GM23338 (cell line): ENCODE measurements around the gene FOXL1. TPM values are rescaled to one million over a fixed set of nuclear protein-coding genes. Genes with fewer than 3 reads are reported as not detected.

Experiments
- ATAC-seq: fragments of 200-7000 bp; cut with Tn5 transposase; 3 replicates; pipeline ENCODE4 v1.9.1; 2020
- DNase-seq: peaks from one replicate; pipeline ENCODE4 v3.0.0-alpha.2; 2015; ENCODE audit warnings: low spot score
- H2AFZ ChIP-seq: fragments of 200-600 bp; sonication (generic); 2 replicates; pipeline ENCODE4 v1.8.0; 2016; ENCODE audit warnings: antibody characterized with exemption, mild to moderate bottlenecking, moderate library complexity
- H3F3A ChIP-seq: fragments of 200-600 bp; sonication (generic); replicated peaks from 2 replicates; pipeline ENCODE4 v1.8.0; 2017; ENCODE audit warnings: antibody characterized with exemption, mixed run types, low read depth
- H3K27ac ChIP-seq: fragments of 200-600 bp; sonication (generic); 2 replicates; pipeline ENCODE4 v1.6.1; 2016; ENCODE audit warnings: low read depth
- H3K27me3 ChIP-seq: fragments of 200-600 bp; sonication (generic); 2 replicates; pipeline ENCODE4 v1.8.0; 2016; ENCODE audit warnings: mild to moderate bottlenecking, mixed run types, moderate library complexity; ENCODE audit not compliant: insufficient read depth
- H3K36me3 ChIP-seq: fragments of 200-600 bp; sonication (generic); 2 replicates; pipeline ENCODE4 v1.8.0; 2016; ENCODE audit warnings: mild to moderate bottlenecking; ENCODE audit not compliant: insufficient read depth
- H3K4me1 ChIP-seq: fragments of 200-600 bp; sonication (generic); 2 replicates; pipeline ENCODE4 v1.8.0; 2016; ENCODE audit warnings: mild to moderate bottlenecking, moderate library complexity; ENCODE audit not compliant: insufficient read depth
- H3K4me2 ChIP-seq: fragments of 200-600 bp; sonication (generic); 2 replicates; pipeline ENCODE4 v1.7.1; 2017; ENCODE audit warnings: mixed run types
- H3K4me3 ChIP-seq: fragments of 200-600 bp; sonication (generic); 2 replicates; pipeline ENCODE4 v1.6.1; 2016; ENCODE audit warnings: mixed run types
- H3K79me2 ChIP-seq: fragments of 200-600 bp; sonication (generic); replicated peaks from 2 replicates; pipeline ENCODE4 v1.8.0; 2017; ENCODE audit warnings: mild to moderate bottlenecking; ENCODE audit not compliant: insufficient read depth
- H3K9me2 ChIP-seq: fragments of 200-600 bp; sonication (generic); 2 replicates; pipeline ENCODE4 v1.8.0; 2017; ENCODE audit not compliant: insufficient read depth
- H4K20me1 ChIP-seq: fragments of 200-600 bp; sonication (generic); replicated peaks from 2 replicates; pipeline ENCODE4 v1.8.0; 2017; ENCODE audit warnings: mild to moderate bottlenecking; ENCODE audit not compliant: insufficient read depth
- H3K27ac Mint-ChIP-seq: 2 replicates; pipeline ENCODE4 v1.8.0; 2020; ENCODE audit warnings: inconsistent platforms, mild to moderate bottlenecking, moderate library complexity, mixed read lengths
- H3K27me3 Mint-ChIP-seq: 3 replicates; pipeline ENCODE4 v1.8.0; 2022; ENCODE audit warnings: low read depth, mild to moderate bottlenecking, moderate library complexity, mixed read lengths, inconsistent platforms; ENCODE audit not compliant: insufficient read depth, poor library complexity
- H3K36me3 Mint-ChIP-seq: 3 replicates; pipeline ENCODE4 v1.8.0; 2021; ENCODE audit warnings: low read depth, mild to moderate bottlenecking, inconsistent platforms, moderate library complexity, mixed read lengths
- H3K4me1 Mint-ChIP-seq: 3 replicates; pipeline ENCODE4 v1.8.0; 2020; ENCODE audit warnings: mild to moderate bottlenecking, inconsistent platforms, mixed read lengths
- H3K4me3 Mint-ChIP-seq: 3 replicates; pipeline ENCODE4 v1.8.0; 2021; ENCODE audit warnings: moderate library complexity, mild to moderate bottlenecking, inconsistent platforms, mixed read lengths
- H3K9me3 Mint-ChIP-seq: 3 replicates; pipeline ENCODE4 v1.8.0; 2020; ENCODE audit warnings: moderate library complexity, mild to moderate bottlenecking, inconsistent platforms, mixed read lengths
- CREB1 ChIP-seq: fragments of 250-450 bp; sonication (Bioruptor Pico); IDR thresholded peaks from 2 replicates; pipeline ENCODE4 v1.5.0; 2020; ENCODE audit warnings: low read depth, mild to moderate bottlenecking, moderate library complexity
- ETS1 ChIP-seq: IDR thresholded peaks from 2 replicates; pipeline ENCODE4 v1.6.1; 2016; ENCODE audit warnings: antibody characterized with exemption
- EZH2 ChIP-seq: fragments of 200-600 bp; sonication (generic); IDR thresholded peaks from one replicate; pipeline ENCODE4 v1.8.0; 2017; ENCODE audit warnings: antibody characterized with exemption, mild to moderate bottlenecking, low read depth; ENCODE audit not compliant: unreplicated experiment
- EZH2phosphoT487 ChIP-seq: fragments of 200-600 bp; sonication (generic); IDR thresholded peaks from one replicate; pipeline ENCODE4 v1.8.1; 2018; ENCODE audit warnings: antibody characterized with exemption; ENCODE audit not compliant: unreplicated experiment
- JUNB ChIP-seq: IDR thresholded peaks from one replicate; pipeline ENCODE4 v1.6.1; 2016; ENCODE audit warnings: antibody characterized with exemption; ENCODE audit not compliant: unreplicated experiment
- NANOG ChIP-seq: IDR thresholded peaks from 2 replicates; pipeline ENCODE4 v1.6.1; 2016; ENCODE audit warnings: antibody characterized with exemption, borderline replicate concordance
- POLR2AphosphoS5 ChIP-seq: IDR thresholded peaks from 2 replicates; pipeline ENCODE4 v1.6.1; 2016; ENCODE audit warnings: antibody characterized with exemption, low read depth
- STAT1 ChIP-seq: IDR thresholded peaks from one replicate; pipeline ENCODE4 v1.6.1; 2016; ENCODE audit warnings: antibody characterized with exemption; ENCODE audit not compliant: unreplicated experiment
- ZNF114 ChIP-seq: fragments of 250-450 bp; sonication (Bioruptor Pico); IDR thresholded peaks from 2 replicates; pipeline ENCODE4 v1.5.0; 2020; ENCODE audit warnings: mild to moderate bottlenecking, moderate library complexity
- ZNF331 ChIP-seq: fragments of 250-450 bp; sonication (Bioruptor Pico); IDR thresholded peaks from 2 replicates; pipeline ENCODE4 v1.5.0; 2020; ENCODE audit warnings: low read depth, mild to moderate bottlenecking, moderate library complexity
- ZNF462 ChIP-seq: fragments of 250-450 bp; sonication (Bioruptor Pico); IDR thresholded peaks from 2 replicates; pipeline ENCODE4 v1.5.0; 2020; ENCODE audit warnings: mild to moderate bottlenecking, moderate library complexity
- polyA plus RNA-seq: library from polyadenylated mRNA; unstranded; fragments of >200 nt; fragmentation: Nextera tagmentation; extraction: Ambion mirVana; gene quantifications from 2 replicates; pipeline ENCODE4 v1.2.1, GENCODE V29; 2016
- total RNA-seq: library from RNA; depleted of rRNA; stranded (reverse); fragments of >200 nt; shearing (Covaris generic); gene quantifications from 2 replicates; pipeline ENCODE4 v1.2.3, GENCODE V29; 2014
- TF ChIP-seq, protein P1 (sequence below): IDR thresholded peaks from one replicate; pipeline ENCODE4 v1.6.1; 2018; ENCODE audit warnings: antibody characterized with exemption; ENCODE audit not compliant: unreplicated experiment

Gene FOXL1
- total and polyA plus RNA-seq, 2 experiments from 2014 or later, result 0.31 TPM; not detected in 1

GRCh38 chr16:86611941-86612340 lies 33.6 kb downstream of the FOXL1 start:
- H3K36me3 ChIP-seq, result no peaks in the 10 kb centered on the region
- H3F3A ChIP-seq, result no peaks in the 10 kb centered on the region
- Mint-ChIP-seq H3K4me3 (no peak overlapping the region), H3K9me3 (no peaks in the 10 kb centered on the region), H3K27ac (no peak overlapping the region), H3K27me3 (peaks cover 6% of the 10 kb centered on the region), H3K4me1 (peaks cover 18% of the 10 kb centered on the region), H3K36me3 (no peaks in the 10 kb centered on the region)
- H3K79me2 ChIP-seq, result no peaks in the 10 kb centered on the region
- no peak overlapping the region for H3K4me3 ChIP-seq
- no peaks in the 10 kb centered on the region for H3K9me2 ChIP-seq
- H3K4me1 ChIP-seq, result 0 out of 2 replicates have a peak, but pooled peaks cover 6% of the 10 kb centered on the region
- DNase-seq (no peak), ATAC-seq (no peak)
- H3K27ac ChIP-seq, result no peak overlapping the region
- no peak overlapping the region for H2AFZ ChIP-seq
- TF ChIP-seq STAT1, result no peak
- no peaks in the 10 kb centered on the region for H4K20me1 ChIP-seq
- no peaks in the 10 kb centered on the region for H3K27me3 ChIP-seq
- no peak overlapping the region for H3K4me2 ChIP-seq

GRCh38 chr16:86614699-86615098 lies 36.4 kb downstream of the FOXL1 start:
- Histone ChIP-seq H3K79me2 (no peaks in the 10 kb centered on the region), H3K9me2 (no peaks in the 10 kb centered on the region), H3K27ac (no peak overlapping the region), H3K4me3 (no peak overlapping the region), H3K4me2 (no peak overlapping the region), H4K20me1 (no peaks in the 10 kb centered on the region), H3K36me3 (no peaks in the 10 kb centered on the region), H2AFZ (peak overlapping the region; percentile 92), H3F3A (no peaks in the 10 kb centered on the region), H3K4me1 (peaks cover 6% of the 10 kb centered on the region; the same call in 1 of the 2 replicates), H3K27me3 (no peaks in the 10 kb centered on the region)
- H3K27me3 Mint-ChIP-seq, result peaks cover 9% of the 10 kb centered on the region
- no peak overlapping the region for H3K27ac Mint-ChIP-seq
- ATAC-seq (no peak), DNase-seq (no peak)
- no peak overlapping the region for H3K4me3 Mint-ChIP-seq
- H3K9me3 Mint-ChIP-seq, result no peaks in the 10 kb centered on the region
- peaks cover 21% of the 10 kb centered on the region for H3K4me1 Mint-ChIP-seq
- no peaks in the 10 kb centered on the region for H3K36me3 Mint-ChIP-seq
- no peak for TF ChIP-seq POLR2AphosphoS5
- TF ChIP-seq ZNF331 (CRISPR knock-in tag), result no peak
- TF ChIP-seq ETS1, result no peak
- TF ChIP-seq EZH2phosphoT487, result no peak
- no peak for TF ChIP-seq ZNF462 (CRISPR knock-in tag)
- TF ChIP-seq ZNF114 (CRISPR knock-in tag), result no peak
- TF ChIP-seq, protein P1, sequence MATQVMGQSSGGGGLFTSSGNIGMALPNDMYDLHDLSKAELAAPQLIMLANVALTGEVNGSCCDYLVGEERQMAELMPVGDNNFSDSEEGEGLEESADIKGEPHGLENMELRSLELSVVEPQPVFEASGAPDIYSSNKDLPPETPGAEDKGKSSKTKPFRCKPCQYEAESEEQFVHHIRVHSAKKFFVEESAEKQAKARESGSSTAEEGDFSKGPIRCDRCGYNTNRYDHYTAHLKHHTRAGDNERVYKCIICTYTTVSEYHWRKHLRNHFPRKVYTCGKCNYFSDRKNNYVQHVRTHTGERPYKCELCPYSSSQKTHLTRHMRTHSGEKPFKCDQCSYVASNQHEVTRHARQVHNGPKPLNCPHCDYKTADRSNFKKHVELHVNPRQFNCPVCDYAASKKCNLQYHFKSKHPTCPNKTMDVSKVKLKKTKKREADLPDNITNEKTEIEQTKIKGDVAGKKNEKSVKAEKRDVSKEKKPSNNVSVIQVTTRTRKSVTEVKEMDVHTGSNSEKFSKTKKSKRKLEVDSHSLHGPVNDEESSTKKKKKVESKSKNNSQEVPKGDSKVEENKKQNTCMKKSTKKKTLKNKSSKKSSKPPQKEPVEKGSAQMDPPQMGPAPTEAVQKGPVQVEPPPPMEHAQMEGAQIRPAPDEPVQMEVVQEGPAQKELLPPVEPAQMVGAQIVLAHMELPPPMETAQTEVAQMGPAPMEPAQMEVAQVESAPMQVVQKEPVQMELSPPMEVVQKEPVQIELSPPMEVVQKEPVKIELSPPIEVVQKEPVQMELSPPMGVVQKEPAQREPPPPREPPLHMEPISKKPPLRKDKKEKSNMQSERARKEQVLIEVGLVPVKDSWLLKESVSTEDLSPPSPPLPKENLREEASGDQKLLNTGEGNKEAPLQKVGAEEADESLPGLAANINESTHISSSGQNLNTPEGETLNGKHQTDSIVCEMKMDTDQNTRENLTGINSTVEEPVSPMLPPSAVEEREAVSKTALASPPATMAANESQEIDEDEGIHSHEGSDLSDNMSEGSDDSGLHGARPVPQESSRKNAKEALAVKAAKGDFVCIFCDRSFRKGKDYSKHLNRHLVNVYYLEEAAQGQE, result no peak
- no peak for TF ChIP-seq EZH2
- TF ChIP-seq NANOG, result no peak
- no peak for TF ChIP-seq JUNB
- no peak for TF ChIP-seq CREB1
- no peak for TF ChIP-seq STAT1
